ENCODE results near the gene HDAC10. TPM values are rescaled to one million over a fixed set of nuclear protein-coding genes. Genes with fewer than 3 reads are reported as not detected.

HDAC10 gene
- total RNA-seq, 4 donors from 2014 or later = 57.3 to 165 (median 119) TPM

GRCh38 chr22:50245214-50246072 is 5.6 kb downstream of the HDAC10 start:
- no peak for DNase-seq
- Histone ChIP-seq H3K4me1 (peaks cover 13 to 79% (median 43%) of the 10 kb centered on the region in 4 donors), H3K27ac (peak overlapping the region; percentile 94 to 98 (median 95)), H3K4me3 (peak overlapping the region; percentile 77 to 89 (median 88)), H3K36me3 (peaks cover 0 to 13% (median 0%) of the 10 kb centered on the region in 3 donors), H3K27me3 (no peaks in the 10 kb centered on the region), H3K9me3 (no peaks in the 10 kb centered on the region)
- no peak for TF ChIP-seq CTCF (IDR thresholded peaks at IDR 0.05)
- no peak for TF ChIP-seq POLR2A (IDR thresholded peaks at IDR 0.05)

- peaks cover 5 to 74% (median 34%) of the 10 kb centered on the region in 4 donors for H3K4me1 ChIP-seq
Measured at GRCh38 chr22:50244420-50245213, 6.4 kb downstream of the HDAC10 start, which contains the start of gene TUBGCP6. TUBGCP6 (minus strand) TSS chr22:50245023; CDS start chr22:50244459, 564 bp downstream.

GRCh38 chr22:50243685-50244419 is 7.2 kb downstream of the HDAC10 start:
- Histone ChIP-seq H3K4me1 (peaks cover 4 to 66% (median 30%) of the 10 kb centered on the region in 4 donors), H3K27me3 (no peaks in the 10 kb centered on the region), H3K9me3 (no peaks in the 10 kb centered on the region), H3K4me3 (peak overlapping the region; percentile 77 to 89 (median 88)), H3K36me3 (peaks cover 0 to 26% (median 0%) of the 10 kb centered on the region in 3 donors), H3K27ac (peak overlapping the region; percentile 94 to 98 (median 95))
- no peak for DNase-seq
- TF ChIP-seq POLR2A (IDR thresholded peaks at IDR 0.05) (no peak), CTCF (IDR thresholded peaks at IDR 0.05) (no peak)

More at GRCh38 chr22:50244420-50245213, 6.4 kb downstream of the HDAC10 start, which contains the start of gene TUBGCP6:
- H3K4me3 ChIP-seq = peak within 1 kb of the TSS; percentile 77 to 89 (median 88)
- H3K27ac ChIP-seq = peak within 1 kb of the TSS; percentile 94 to 98 (median 95)
- DNase-seq = peak; percentile 95 to 98 (median 97)
- peak in 5 of 6 experiments; percentile 1 to 56 (median 45) for TF ChIP-seq CTCF (IDR thresholded peaks at IDR 0.05)
- peak; percentile 77 for TF ChIP-seq POLR2A (IDR thresholded peaks at IDR 0.05)
- no peaks in the 10 kb centered on the region for H3K9me3 ChIP-seq
- peaks cover 0 to 18% (median 0%) of the 10 kb centered on the region in 3 donors for H3K36me3 ChIP-seq
- H3K27me3 ChIP-seq = no peaks in the 10 kb centered on the region

GRCh38 chr22:50242406-50242949 is 8.6 kb downstream of the HDAC10 start:
- no peak for DNase-seq
- H3K4me1 ChIP-seq = peaks cover 4 to 53% (median 28%) of the 10 kb centered on the region in 4 donors
- H3K9me3 ChIP-seq = no peaks in the 10 kb centered on the region
- no peak overlapping the region for H3K27ac ChIP-seq
- H3K36me3 ChIP-seq = peaks cover 0 to 28% (median 0%) of the 10 kb centered on the region in 3 donors
- no peak for TF ChIP-seq POLR2A (IDR thresholded peaks at IDR 0.05)
- no peak for TF ChIP-seq CTCF (IDR thresholded peaks at IDR 0.05)
- no peaks in the 10 kb centered on the region for H3K27me3 ChIP-seq
- peak overlapping the region; percentile 77 to 89 (median 88) for H3K4me3 ChIP-seq
